HL-60 (cell line): ENCODE data around the gene FAM222B.

Experiments
- CTCF ChIP-seq: IDR thresholded peaks from one replicate; pipeline ENCODE4 v1.5.1; 2011; ENCODE audit warnings: low read length, control low read depth, inconsistent platforms; ENCODE audit not compliant: insufficient read depth
- POLR2AphosphoS5 ChIP-seq: IDR thresholded peaks from 2 replicates; pipeline ENCODE4 v1.6.1; 2012; ENCODE audit warnings: low read depth

GRCh38 chr17:28722417-28723158 lies 120.0 kb downstream of the FAM222B start:
- TF ChIP-seq CTCF, result no peak
- TF ChIP-seq POLR2AphosphoS5, result no peak
